Activated T-helper 9 cell treated with anti-CD3 and anti-CD28 coated beads, Interleukin-2, amount 50 U/mL, for 16 hours (primary cell): ENCODE measurements around the gene PLEKHG5.

Source experiments
- DNase-seq: peaks from one replicate; pipeline ENCODE4 v3.0.0-alpha.2; 2020; ENCODE audit warnings: low read depth

PLEKHG5 gene, protein sequence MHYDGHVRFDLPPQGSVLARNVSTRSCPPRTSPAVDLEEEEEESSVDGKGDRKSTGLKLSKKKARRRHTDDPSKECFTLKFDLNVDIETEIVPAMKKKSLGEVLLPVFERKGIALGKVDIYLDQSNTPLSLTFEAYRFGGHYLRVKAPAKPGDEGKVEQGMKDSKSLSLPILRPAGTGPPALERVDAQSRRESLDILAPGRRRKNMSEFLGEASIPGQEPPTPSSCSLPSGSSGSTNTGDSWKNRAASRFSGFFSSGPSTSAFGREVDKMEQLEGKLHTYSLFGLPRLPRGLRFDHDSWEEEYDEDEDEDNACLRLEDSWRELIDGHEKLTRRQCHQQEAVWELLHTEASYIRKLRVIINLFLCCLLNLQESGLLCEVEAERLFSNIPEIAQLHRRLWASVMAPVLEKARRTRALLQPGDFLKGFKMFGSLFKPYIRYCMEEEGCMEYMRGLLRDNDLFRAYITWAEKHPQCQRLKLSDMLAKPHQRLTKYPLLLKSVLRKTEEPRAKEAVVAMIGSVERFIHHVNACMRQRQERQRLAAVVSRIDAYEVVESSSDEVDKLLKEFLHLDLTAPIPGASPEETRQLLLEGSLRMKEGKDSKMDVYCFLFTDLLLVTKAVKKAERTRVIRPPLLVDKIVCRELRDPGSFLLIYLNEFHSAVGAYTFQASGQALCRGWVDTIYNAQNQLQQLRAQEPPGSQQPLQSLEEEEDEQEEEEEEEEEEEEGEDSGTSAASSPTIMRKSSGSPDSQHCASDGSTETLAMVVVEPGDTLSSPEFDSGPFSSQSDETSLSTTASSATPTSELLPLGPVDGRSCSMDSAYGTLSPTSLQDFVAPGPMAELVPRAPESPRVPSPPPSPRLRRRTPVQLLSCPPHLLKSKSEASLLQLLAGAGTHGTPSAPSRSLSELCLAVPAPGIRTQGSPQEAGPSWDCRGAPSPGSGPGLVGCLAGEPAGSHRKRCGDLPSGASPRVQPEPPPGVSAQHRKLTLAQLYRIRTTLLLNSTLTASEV

DNA sequence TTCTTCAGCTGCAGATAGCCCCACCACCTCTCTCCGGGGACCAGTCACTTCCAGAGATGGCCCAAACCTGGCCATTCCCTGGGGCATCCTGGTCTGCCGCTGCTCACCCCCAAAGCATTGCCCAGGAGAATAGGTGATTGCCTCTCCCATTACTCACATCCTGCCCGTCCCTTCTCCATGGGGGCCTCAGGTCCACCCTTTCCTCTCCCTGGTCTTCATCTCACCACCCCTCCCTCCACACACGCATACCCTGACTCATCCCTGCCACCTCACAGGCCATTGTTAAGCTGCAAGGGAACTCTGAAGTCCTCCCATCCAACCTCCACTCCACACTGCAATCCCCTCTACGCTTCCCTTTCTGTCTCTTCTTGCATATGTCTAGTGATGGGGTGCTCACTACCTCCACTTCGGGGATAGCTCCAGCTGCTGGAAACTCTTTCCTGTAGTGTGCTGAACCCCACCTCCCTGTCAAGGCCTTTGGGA is at the start of gene PLEKHG5:
Gene PLEKHG5, minus strand, starts transcription at position 188 of the 483 bp plus-strand sequence. CDS start 14,096 bp downstream, outside the sequence.
- no peak for DNase-seq

DNA sequence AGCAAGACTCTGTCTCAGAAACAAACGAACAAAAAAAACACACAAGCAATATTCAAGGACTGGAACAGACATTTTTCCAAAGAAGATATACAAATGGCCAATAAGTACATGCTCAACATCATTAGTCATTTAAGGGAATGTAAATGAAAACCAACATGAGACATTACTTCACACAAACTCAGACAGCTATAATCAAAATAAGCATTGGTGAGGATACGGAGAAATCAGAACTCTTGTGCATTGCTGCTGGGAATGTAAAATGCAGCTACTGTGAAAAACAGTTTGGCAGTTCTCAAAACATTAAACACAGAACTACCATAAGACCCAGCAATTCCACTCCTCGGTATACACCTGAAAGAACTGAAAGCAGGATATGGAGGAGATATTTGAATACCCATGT is 47.5 kb upstream of the PLEKHG5 start:
- no peak for DNase-seq

DNA sequence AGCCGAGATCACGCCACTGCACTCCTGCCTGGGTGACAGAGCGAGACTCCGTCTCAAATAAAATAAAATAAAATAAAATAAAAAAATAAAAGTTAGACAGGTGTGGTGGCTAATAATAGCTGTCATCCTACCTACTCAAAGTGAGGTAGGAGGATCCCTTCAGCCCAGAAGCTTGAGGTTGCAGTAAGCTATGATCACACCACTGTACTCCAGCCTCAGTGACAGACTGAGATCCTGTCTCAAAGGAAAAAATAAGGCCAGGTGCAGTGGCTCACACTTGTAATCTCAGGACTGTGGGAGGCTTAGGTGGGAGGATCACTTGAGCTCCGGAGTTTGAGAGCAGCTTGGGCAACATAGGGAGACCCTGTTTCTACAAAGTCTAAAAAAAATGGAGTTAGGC is 44.8 kb upstream of the PLEKHG5 start:
- no peak for DNase-seq

DNA sequence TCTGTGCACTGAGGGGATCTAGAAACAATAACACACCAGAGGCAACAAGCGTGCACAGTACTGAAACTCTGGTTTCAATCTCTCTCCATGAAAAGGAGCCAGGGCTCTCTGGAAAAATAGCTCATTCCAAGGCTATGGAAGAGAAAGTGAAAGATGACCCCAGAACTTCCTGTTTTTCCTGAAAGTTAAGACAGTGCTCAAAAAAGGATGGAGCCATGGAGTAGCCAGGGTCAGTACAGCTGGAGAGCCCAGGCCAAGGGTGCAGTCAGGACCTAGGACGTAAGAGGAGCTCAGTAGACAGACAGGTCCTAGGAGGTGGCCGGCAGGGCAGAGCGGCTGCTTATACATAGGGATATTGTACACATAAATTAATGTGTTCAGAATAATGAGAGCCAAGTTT is 43.7 kb upstream of the PLEKHG5 start:
- no peak for DNase-seq

DNA sequence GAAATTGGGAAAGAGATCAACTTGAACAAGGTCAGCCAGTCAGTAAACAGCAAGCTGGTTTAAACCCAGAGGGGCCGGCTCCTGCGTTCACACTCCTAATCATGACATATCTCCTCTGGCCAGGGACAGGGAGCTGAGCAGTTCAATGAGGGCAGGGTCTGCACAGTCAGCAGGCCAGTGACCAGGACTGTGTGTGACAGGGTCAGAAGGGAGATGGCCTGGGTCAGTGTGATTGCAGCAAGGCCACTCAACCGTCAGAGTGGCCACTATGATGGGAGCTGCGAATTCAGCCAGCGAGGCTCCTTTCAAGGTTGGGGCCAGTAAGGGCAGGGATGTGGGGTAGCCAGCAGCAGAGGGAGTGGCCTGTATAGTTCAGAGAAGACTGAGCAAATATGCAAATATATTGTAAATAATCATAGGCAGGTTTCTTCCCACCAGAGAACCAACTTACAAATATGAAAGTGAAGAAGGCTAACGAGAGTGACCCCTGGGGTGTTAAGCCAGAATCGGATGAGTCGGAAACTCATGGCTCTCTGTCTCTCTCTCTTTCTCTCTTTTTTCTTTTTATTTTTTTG is 42.9 kb upstream of the PLEKHG5 start:
- DNase-seq = no peak

DNA sequence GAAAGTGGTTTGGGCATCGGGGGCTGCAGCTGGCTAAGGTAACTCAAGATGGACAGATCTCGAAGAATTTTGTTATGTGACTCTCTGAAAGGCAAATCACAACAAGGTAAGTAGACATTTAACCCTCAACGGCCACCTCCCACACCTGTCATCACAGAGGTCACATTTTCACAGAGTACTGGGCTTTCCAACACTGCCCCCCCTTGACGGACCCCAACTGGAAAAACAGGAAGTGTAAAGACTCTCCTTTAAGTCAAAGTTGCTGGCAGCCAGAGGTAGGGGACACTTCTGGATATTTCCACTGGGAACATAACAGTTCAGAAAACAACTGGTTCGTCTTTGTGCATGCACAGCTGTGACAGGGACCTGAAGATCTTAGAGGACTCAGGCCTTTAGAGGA is 40.5 kb upstream of the PLEKHG5 start:
- DNase-seq = no peak

DNA sequence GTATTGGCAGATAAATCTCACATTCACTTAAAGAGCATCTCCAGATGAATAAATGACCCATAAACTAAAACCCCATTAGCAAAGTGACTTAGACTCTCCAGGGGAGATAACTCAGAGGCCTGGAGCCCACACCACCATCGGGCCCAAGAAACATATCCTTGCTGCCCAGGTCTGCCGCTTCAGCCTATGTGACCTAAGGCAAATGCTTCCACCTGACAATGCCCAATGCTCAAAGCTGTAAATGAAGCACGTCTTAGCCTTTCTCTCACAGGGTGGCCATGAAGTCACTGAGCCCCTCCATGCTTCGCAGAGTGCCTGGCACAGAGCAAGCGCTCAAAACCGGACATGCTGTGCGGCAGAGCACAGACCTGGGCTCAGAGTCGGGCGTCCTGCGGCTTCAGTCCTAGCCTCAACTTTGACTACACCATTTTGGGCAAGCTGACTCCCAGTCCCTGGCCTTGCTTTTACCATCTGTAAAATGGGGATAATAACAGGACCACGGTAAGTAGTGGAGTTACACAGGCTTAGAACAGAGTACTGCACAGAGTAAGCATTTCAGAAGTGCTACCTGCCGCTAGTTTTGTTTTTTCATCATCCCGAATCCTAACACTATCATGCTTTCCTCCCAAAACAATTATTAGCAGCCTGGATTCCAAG is 39.2 kb upstream of the PLEKHG5 start:
- DNase-seq = no peak

DNA sequence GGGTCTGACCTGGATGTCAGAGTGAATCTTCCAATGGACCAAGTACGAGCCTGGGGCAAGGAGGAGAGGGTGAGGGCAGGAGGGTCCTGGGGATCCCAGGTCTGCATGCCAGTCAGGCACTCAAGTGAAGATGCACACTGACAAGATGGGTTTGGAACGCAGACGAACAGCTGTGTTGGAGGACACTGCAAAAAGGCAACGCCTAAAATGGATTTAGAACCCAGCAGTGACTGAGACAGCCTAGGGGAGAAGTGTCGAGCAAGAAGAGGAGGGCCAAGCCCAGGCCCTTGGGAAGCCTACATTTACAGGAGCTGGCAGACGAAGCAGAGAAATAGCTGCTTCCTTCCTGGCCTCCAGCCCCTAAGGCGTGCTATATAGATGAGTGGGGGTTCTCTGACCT is 37.0 kb upstream of the PLEKHG5 start:
- no peak for DNase-seq

DNA sequence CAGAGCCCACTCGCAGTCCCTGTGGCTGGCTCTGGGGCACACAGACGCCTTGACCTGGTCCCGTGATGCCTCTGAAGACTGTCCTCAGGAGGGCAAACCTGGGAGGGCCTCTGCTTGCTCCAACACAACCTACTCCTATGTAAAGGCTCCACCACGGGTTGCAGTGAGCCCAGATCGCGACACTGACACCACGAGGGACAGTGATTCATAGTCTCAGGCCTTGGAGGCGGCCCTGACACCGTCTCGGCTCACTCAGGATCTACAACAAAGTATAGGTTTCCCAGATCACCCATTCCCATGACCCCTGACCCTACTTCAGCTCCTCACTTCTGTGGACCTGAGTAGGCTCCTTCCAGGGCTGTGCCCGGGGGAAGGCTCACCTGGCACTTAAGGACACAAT is 34.8 kb upstream of the PLEKHG5 start:
- DNase-seq = no peak

DNA sequence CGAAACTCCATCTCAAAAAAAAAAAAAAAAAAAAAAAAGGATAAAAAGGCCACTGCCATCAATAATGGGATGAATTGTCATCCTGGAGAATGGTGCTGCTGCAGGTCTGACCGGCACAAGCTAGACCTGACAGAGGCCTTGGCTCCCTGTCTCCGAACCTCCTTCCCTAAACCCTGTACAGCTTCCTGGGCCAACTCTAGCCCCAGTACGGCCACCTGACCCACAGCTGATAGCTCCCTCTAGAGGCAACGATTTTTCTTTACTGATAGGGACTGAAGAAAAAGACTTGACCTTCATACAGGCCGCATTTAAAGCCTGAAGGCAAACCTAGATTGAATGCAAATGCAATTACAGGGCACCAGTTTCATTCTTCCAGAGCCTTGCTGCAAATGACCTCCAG is 32.1 kb upstream of the PLEKHG5 start:
- no peak for DNase-seq

DNA sequence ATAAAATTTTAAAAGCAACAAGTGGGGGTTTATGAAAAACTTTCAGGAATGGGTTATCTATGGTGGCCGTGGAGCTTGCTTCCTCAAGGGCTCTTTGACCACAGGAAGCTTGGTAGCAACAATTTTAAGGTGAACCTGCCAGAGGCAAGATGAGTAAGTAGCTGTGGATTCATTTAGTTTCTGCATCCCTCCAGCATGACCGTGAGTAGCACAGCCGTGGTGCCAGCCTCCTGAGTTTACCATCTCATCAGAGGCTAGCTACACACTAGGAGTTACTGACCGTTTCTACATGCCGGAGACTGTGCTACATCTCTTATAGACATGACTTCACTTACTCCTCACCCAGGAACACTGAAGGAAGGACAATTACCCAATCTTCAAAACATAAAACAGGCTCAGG is 30.1 kb upstream of the PLEKHG5 start:
- no peak for DNase-seq

DNA sequence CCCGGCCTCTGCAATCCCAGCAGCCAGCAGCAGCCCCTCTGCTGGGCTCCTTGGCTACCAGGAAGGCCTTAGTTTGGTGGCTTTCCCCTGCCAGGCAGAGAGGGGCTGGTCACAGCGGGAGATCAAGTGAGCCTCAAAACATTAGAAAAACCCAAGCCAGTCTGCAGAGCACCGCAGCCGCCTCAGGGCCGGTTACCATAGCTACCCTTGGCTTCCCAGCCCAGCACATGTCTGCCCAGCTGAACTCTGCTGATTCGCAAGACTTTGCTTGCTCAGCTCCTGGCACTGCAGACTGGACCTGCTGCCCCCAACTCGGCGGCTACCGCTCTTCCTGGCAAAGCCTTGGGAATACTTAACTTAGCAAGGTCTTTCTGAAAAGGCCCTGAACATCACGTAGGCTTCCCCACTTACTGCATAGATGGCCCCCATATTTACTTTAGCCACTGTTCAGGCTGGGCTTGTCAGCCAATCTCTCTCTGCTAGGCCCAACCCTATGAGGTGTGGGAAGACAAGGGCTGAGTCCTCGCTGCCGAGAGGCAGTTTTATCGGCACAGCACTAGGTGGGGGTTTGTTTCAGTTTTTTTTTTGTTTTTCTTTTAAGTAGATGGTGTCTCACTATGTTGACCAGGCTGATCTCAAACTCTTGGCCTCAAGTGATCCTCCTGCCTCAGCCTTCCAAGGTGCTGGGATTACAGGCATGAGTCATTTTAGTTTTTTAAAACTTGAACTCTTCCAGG is 28.6 kb upstream of the PLEKHG5 start:
- no peak for DNase-seq

DNA sequence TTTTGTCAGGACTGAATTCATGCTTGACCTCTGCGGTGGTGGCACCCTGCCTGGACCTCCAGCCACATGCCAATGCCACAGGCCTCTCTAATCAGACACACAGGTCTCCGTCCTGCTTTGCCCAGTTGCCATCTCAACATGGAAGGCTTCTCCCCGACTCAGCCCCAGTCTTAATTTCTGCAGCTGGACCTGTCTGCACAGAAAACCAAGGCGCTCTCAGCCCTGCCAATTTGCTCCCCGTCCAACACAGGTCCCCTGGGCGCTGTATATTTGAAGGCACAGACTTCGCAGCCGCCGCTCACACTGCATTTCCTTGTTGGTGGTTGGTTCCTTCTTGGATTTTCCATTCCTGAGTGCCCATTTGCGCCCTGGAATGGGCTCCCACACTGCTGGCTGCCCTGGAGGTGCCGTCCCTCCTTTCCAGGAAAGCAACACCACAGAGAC is 28.0 kb upstream of the PLEKHG5 start:
- no peak for DNase-seq

DNA sequence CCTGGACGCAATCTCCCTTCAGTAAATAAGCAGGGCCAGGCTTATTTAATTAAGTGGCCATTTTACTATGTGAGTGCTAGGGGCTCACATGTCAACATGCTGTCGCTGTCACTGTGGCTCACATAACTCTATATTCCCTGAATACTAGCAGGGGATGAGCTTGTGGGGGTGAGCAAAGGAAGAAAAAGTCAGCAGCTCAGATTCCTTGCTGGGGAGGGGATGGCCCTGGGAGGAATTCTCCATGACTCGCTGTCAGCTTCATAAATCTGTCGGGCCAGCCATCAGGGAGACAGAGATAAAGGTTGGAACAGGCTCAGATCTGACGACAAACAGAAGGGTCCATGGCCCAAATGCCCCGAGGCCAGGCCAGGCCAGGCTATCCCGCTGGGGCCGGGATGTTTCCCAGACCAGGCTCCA is 26.0 kb upstream of the PLEKHG5 start:
- no peak for DNase-seq

DNA sequence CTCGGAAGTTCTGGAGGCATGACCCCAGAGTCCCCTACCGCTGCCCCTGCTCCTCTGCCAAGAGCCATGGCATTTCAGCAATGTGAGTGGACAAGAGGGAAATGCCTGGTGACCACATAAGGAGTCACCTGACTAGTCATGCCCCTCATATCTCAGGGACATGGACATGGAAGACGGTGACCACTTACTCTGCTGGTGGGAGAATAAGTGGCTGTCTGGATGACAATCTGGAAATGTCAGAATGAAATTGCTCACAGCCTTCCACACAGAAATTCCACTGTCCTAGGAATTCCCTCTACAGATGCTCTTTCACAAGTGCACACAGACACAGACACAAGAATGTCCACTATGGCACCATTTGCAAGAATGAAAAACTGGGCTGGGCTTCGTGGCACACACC is 24.3 kb upstream of the PLEKHG5 start:
- DNase-seq = no peak

DNA sequence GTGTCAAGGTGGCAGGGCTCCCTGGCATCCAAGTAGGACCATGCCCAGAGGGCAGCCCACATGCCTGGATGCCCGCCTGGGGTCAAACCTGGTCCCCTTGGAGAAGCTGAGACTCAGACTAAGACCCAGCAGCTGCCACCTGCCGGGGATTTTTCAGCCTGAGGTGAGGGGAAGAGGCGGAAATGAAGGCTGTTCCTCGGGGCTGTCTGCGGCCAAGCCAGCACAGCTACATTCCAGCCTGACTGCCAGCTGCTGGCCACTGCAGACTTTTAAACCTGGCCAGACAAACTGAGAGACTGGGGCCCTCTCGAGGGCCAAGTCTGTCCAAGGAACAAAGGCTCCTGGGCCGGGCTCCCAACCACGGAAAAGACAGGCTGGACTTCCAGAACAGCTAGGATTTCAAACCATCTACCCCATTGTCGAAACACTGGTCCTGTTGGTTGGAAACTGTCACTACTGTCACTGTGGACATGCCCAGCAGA is 21.9 kb upstream of the PLEKHG5 start:
- DNase-seq = no peak

DNA sequence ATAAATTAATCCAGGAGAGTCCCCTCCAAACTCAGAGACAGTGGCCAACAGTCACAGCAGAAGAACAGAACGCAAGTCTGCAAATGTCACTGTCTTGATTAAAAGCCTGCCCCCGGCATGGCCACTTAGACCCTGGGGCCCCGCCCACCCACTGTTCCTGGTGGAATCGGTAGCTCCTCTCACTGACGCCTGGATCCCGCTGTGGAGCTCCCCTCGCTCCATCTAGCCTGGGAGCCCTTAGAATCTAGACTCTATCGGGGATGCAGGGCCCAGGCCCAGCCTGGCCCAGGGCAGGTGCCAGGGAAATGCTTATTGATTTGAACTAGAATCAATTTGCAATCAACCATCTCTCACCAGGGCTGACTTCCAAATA is 21.4 kb upstream of the PLEKHG5 start:
- no peak for DNase-seq

DNA sequence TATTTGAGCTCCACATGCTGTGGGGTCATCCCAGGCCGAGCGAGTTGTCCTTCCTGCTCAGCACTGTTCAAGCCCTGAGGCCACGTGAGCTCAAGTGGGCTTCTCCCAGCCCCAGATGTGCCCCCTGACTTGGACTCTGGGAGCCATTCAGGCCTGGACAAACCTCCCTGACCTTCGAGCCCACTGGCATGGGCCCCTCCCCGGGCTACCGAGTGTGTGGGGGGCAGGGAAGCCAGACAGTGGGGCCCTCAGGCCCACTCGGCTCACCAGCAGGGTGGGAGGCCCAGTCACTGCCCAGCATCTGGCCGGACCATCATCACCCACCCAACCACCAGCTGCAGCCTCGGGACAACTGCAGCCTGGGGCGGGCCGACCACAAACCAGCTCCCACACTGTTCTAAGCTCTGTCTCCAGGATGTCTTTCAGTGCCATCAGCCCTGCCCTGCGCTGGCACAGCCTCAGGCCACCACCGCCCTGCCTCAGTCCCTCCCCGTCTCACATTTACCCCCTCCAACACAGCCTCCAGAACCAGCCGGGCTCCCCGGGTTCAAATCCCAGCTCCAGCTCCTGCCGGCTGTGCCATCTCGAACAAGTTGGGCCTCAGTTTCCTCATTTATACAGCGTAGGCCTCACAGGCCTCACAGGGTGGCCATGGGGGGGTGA is 20.9 kb upstream of the PLEKHG5 start:
- DNase-seq = no peak

DNA sequence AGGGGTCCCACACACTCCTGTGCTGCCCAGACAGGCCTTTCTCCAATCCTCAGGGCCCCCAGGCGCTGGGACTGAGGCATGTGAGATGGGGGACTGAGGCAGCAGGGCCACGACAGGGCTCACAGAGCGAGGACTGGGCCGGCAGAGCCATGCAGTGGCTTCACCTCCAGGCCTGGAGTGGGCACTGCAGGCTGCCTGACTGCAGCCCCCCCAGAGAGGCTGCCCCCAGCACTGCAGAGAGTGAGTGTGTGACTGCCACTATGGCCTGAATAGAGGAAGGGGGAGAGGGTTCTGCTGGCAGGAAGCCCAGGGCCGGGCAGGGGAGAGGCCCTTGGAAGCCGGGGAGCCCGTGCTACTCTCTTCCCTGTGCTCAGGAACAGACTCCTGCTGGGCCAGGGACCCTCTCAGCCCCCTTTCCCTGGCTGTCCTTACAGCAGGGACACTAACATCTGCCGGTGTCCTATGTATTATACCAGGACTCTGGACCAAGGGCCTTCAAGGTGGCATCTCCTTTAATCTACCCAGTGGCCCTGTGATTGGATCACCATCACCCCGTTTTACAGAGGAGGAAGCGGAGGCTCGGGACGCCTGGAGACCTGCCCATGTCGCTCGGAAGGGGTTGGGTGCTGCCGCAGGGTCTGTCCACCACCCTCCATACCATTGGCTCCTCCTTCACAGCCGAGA is 20.2 kb upstream of the PLEKHG5 start:
- no peak for DNase-seq

DNA sequence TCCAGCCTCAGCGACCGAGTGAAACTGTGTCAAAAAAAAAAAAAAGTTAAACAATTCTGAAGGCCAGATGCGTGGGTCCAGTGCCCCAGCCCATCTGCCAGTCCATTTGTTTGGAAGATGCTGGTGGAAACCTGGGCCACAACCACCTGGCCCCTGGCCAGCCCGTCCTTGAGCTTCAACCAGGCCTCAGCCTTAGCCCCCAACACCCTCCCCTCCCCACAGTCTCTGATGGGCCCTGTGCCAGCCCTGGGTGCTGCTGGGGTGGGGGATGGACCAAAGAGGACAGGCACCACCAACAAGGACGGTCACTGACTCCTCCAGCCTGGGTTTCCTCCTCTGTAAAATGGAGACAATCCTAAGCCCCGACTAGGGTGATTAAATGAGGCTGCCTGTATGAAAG is 19.6 kb upstream of the PLEKHG5 start:
- DNase-seq = no peak
